GM18505 (cell line): ENCODE measurements around the gene SLC13A4.
A peak's percentile ranks its signal among the peaks of the same experiment; 100 is the strongest.

Experiments used
- ATAC-seq: cut with Tn5 transposase; IDR thresholded peaks from one replicate; pipeline ENCODE4 v1.9.1; 2021; ENCODE audit not compliant: unreplicated experiment
- POLR2A ChIP-seq: IDR thresholded peaks from 4 replicates; pipeline ENCODE4 v1.6.1; 2011; ENCODE audit warnings: borderline replicate concordance; ENCODE audit not compliant: insufficient read depth, insufficient read length; ENCODE audit errors: extremely low read depth

The SLC13A4 gene

DNA sequence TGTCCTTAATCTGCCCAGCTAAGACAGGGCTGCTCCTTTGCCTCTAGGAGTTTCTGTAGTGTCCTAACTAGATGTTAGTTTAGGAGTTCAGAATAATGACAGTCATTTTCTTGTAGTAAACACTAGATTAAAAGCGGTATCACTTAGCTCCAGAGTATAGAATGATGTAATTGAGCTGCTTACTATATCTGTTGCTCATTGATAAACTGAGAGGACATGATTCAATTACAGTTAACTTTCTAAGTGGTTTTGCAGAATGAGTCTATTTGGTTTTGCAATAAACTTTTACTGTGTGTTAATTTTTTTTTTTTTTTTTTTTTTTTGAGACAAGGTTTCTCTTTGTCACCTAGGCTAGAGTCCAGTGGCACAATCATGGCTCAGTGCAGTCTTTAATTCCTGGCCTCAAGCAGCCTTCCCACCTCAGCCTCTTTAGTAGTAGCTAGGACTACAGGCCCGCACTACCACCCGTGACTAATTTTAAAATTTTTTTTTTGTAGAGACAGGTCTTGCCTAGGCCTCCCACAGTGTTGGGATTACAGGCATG lies 63.9 kb downstream of the SLC13A4 start:
- no peak for ATAC-seq
- TF ChIP-seq POLR2A: no peak

DNA sequence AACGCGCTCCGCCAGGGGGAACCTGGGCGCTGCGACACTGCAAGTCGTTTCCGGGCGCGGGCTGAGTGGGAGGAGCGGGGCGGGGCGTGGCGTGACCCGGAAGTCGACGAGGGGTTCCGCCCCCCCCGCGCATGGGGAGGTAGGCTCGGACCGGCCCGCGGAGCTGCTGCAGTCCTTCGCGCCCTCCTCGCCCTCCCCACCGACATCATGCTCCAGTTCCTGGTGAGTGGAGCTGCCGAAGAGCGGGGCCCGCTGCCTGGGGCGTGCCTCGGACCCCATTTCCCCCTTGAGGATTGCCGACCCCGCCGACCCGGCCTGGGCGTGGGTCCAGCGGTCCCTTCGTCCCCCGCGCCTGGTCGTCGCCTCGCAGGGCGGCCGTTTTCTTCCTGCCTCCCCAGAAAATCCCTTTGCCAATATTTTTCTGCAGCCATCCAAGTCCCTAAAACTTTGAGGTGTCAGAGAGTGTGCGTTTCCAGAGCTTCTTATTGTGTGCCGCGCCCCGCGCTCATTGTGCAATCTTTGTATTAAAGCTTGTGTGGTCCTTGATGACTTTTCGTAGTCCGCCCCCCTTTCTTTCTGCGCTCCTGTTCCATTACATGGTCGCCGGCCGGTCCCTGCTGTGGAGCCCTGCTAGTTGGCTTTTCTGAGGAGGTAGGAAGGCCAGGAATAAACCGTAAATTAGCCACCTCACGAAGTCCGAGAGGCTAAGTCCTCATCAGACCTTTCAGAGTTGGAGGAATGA lies 65.4 kb downstream of the SLC13A4 start, which contains the start of gene STMP1:
TSS of gene STMP1 (plus strand) at position 142 of the 742 bp plus-strand sequence.
- peak; percentile 91 for TF ChIP-seq POLR2A
- peak; percentile 98 for ATAC-seq

DNA sequence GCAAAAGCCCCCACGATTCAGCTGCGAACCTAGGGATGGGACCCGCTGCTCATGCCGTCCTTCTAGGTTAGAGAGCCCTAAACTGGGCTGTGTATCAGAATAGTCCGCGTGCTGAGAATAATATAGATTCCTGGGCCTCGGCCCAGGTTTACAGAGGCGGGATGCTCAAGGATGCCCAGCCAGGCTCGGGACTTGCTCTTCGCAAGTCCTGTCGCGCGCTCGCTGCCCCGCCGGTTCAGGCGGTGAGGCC lies 65.9 kb downstream of the SLC13A4 start:
- TF ChIP-seq POLR2A: no peak

DNA sequence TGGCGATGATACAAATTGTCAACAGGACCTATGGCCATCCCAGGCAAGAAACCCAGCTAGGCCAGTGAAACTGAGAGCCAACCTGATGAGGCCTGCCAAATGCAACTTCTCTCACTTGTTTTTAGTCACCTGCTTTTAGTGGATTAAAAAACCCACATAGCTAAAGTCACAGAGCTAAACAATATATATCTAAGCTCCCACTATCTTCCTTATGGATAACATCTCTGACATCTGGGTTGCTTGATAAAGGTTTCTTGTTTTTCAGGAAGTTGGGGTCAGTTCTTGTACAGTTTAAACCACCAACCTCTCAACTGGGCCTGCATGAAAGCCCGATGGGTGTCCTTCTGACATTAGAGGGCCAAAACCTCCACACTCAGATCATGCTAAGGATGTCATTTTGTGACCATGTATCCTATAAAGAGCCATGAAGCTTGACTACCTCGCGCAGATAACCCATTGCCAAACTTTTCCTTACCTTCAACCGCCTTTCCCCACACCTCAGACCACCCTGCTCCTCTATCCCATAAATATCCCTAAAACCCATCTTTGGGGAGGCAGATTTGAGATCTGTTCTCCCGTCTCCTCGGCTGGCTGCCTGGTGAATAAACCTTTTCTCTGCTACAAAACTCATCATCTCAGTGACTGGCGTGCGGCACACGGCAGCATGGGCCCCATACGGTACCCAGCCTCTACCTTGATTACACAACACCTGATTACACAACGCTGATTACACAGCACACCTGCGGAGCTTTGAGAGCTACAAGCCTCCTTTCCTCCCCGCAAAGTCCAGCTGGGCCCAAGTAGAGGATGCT lies 66.5 kb downstream of the SLC13A4 start:
- TF ChIP-seq POLR2A: no peak
- ATAC-seq: no peak

More for the DNA sequence above, 65.9 kb downstream of the SLC13A4 start:
- no peak for ATAC-seq

DNA sequence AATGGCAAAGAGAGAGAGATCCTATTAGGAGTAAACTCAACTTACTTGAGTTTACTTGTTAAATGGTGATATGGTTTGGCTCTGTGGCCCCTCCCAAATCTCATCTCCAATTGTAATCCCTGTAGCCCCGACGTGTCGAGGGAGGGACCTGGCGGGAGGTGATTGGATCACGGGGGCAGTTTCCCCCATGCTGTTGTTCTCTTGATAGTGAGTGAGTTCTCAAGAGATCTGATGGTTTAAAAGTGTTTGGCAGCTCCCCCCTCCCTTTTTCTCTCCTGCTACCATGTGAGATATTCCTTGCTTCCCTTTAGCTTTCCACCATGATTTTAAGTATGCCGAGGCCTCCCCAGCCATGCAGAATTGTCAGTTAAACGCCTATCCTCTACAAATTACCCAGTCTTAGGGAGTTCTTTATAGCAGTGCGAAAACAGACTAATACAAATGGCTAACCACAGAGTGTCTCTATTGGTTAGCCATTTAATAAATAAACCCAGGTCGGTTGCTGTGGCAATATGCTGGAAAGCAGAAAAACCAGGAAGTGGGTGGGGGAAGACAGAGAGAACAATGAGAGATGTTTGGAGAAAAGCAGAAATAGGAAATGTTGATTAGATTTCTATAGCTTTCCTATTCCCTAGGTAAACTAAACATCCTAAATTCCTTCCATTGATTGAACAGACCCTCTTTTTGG lies 68.7 kb downstream of the SLC13A4 start:
- no peak for ATAC-seq
- TF ChIP-seq POLR2A: no peak

DNA sequence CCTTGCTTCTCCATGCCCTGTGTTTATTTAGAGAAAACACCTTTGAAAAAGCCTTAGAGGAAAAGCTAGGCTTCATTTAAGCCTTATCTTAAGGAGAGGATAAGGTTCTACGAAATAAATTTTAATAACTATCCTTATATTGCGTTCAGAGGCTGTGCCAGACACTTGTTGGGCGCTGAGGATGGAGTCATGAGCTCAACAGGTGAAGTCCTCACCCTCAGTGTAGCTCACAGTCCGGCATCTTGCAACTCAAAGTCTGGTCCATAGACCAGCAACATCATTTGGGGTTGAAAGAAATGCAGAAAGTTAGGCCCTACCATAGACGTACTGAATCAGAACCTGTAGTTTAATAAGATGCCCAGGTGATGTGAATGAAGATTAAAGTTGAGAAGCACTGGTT lies 69.4 kb downstream of the SLC13A4 start:
- TF ChIP-seq POLR2A: no peak
- no peak for ATAC-seq

DNA sequence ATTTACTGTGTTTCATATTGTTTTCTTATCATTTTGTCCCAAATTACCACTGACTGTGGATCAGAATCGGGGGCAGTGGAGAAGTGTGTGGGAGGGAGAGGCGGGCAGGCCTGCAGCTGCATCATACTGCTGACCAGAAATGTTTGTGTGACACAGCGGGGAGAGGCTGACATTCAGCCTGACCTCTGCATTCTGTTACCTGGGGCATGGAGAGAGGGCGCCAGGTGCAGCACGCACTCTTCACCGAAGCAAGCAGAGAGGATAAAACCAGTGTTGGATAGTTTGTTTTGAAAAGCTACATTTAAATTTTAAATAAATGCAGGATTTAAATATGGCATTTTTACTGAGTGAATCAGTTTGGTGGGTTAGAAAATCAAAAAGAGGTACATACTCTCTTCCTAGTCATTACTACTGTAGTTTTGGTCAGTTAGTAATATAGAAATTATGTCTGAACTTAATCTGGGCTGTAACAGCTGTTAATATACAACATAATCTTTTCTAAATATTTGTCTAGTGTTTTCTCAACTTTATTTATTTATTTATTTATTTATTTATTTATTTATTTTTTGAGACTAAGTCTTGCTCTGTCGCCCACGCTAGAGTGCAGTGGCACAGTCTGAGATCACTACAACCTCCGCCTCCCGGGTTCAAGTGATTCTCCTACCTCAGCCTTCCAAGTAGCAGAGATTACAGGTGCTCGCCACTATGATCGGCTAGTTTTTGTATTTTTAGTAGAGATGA lies 74.5 kb downstream of the SLC13A4 start:
- ATAC-seq: no peak
- no peak for TF ChIP-seq POLR2A

DNA sequence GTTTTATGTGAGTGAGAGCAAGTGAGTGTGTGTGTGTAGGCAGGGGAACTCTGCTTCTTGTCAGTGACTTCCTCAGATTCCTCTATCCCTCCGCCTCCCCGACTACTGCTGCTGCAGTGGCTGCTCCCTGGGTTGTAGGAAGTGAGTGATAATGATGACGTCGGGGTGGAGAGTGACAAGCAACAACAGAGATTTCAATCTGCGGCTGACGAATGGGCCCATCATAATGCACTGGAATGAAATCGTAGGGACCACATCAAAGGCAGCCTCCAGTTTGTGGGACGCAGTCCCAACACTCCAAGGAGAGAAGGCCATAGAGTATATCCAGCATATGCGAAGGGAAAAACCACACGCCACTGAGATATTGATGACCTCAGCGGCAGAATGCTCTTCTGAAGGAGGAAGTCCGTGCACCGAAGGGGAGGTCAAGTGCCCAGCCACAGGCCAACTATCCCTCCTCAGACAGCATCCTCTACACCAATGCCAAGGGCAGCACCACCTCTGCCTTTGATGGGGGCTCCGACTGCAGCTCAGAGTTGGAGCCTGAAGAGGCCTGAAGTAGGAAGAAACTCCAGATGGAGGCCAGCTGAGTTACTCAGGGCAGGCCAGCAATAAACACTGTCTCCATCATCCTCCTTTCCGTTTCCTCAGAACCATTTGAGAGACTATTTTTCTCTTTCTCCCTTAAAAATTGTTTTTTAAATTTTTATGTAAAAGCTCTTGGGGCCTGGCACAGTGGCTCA lies 77.0 kb downstream of the SLC13A4 start:
- no peak for ATAC-seq
- no peak for TF ChIP-seq POLR2A

DNA sequence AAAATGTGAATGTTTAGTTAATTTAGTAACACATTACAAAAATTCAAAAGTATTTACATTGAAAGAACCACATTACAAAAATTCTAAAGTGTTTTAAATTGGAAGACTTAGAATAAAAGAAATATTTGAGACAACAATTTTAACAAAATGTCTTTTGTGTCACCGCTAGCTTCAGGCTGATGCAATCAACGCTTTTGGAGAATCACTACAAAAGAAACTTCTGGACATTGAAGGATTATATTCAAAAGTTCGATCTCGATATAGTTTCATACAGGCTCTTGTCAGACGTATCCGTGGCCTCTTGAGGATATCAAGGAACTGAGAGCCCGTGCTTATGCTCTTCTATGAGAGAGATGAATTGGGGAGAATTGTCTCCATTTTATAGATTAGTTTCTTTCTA lies 79.8 kb downstream of the SLC13A4 start:
- no peak for TF ChIP-seq POLR2A
- ATAC-seq: no peak

DNA sequence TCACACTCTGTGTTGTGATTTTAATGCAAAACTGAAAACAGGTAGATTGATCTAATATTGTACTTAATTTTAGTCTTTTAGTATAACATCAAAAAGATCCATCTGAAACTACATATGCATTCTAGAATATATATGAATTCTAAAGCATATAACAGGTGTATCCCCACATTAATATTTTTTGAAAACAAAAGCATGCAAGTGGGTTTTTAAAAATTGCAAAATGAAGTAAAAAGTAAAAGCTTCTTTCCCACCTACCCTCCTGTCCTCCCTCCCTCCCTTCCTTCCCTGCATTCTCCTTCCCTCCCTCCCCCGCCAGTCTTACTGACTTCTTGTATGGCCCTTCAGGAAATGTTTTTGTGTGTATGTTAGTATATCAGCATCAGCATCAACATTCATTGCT lies 80.2 kb downstream of the SLC13A4 start:
- no peak for ATAC-seq
- TF ChIP-seq POLR2A: no peak

DNA sequence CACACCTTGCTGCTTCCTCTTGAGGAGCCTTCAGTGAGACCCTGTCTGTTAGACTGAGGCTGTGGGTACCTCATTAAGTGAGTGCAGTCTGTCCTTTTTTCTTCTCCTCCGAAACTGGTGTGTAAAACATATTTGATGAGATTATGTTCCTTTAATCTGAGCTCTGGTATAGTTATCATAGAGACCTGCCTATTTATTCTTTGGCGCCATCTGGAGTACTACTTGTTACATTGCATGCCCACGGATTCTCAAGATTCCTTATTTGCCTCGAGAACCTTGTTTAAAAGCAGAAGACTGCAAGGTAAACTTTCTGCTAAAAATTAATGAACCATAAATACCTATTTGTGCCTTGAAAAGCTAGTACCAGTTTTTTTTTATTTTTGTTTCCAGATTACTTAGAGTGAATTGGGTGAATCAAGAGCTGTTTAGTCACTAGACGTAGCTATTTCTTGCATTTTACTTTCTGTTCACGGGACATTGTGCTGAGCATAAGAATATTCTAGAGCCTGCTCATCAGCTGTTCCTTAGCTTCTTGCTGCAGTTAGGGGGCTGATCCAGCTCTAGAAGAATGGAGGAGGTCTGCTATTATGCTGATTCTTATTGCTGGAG lies 82.6 kb downstream of the SLC13A4 start:
- no peak for TF ChIP-seq POLR2A
- ATAC-seq: no peak

DNA sequence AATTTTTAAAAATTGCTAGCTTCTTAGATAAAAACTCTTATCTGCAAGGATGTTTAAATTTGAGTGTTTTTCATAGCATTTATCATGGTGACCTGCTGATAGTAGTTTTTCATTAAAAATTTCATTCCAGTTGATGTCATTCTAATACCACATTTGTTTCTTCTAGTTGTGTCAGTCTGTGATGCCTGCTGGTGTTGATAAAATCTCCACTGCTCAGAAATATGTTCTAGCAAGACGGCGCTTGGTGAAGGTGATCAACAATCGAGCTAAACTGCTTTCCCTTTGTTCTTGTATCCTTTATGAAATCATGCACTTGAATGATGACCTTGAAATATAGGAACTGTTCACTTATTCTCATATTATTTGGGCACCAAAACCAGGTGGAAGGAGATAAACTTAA lies 83.3 kb downstream of the SLC13A4 start:
- no peak for ATAC-seq
- TF ChIP-seq POLR2A: no peak
